PFSK-1 (cell line): Measurements from ENCODE around the gene HMCN2.
A peak's percentile ranks its signal among the peaks of the same experiment; 100 is the strongest.

Experiments
- FOXP2 ChIP-seq: optimal IDR thresholded peaks from 2 replicates; pipeline ENCODE3; 2011; ENCODE audit warnings: borderline replicate concordance, control low read depth, inconsistent platforms; ENCODE audit not compliant: insufficient read depth; ENCODE audit errors: extremely low read length, extremely low read depth
- POLR2AphosphoS5 ChIP-seq: IDR thresholded peaks from 2 replicates; pipeline ENCODE4 v1.6.1; 2012; ENCODE audit warnings: low read depth, mild to moderate bottlenecking, control low read depth, low read length, moderate library complexity
- SIN3A ChIP-seq: IDR thresholded peaks from 2 replicates; pipeline ENCODE4 v1.6.1; 2012; ENCODE audit warnings: mild to moderate bottlenecking, low read length, moderate library complexity, borderline replicate concordance; ENCODE audit not compliant: insufficient read depth
- TAF1 ChIP-seq: IDR thresholded peaks from 2 replicates; pipeline ENCODE4 v1.6.1; 2012; ENCODE audit warnings: low read length, control low read depth, borderline replicate concordance; ENCODE audit not compliant: insufficient read depth
- TF ChIP-seq, protein P1 (sequence below), 2 experiments: IDR thresholded peaks; 2 replicates each; pipeline versions ENCODE4 v1.6.1 to v1.8.0; 2011 to 2012; ENCODE audit warnings: low read depth in 2 of 2, low read length in 2 of 2, control low read depth in 1 of 2, inconsistent platforms in 1 of 2, mild to moderate bottlenecking in 1 of 2, moderate library complexity in 1 of 2; ENCODE audit not compliant: insufficient read depth in 1 of 2

The HMCN2 gene

GRCh38 chr9:130295945-130296782 is 30.6 kb downstream of the HMCN2 start:
- TF ChIP-seq TAF1: no peak
- TF ChIP-seq SIN3A: no peak

GRCh38 chr9:130296783-130297055 is 31.2 kb downstream of the HMCN2 start:
- no peak for TF ChIP-seq FOXP2
- TF ChIP-seq POLR2AphosphoS5: no peak
- no peak for TF ChIP-seq SIN3A
- TF ChIP-seq TAF1: no peak
- TF ChIP-seq, protein P1, sequence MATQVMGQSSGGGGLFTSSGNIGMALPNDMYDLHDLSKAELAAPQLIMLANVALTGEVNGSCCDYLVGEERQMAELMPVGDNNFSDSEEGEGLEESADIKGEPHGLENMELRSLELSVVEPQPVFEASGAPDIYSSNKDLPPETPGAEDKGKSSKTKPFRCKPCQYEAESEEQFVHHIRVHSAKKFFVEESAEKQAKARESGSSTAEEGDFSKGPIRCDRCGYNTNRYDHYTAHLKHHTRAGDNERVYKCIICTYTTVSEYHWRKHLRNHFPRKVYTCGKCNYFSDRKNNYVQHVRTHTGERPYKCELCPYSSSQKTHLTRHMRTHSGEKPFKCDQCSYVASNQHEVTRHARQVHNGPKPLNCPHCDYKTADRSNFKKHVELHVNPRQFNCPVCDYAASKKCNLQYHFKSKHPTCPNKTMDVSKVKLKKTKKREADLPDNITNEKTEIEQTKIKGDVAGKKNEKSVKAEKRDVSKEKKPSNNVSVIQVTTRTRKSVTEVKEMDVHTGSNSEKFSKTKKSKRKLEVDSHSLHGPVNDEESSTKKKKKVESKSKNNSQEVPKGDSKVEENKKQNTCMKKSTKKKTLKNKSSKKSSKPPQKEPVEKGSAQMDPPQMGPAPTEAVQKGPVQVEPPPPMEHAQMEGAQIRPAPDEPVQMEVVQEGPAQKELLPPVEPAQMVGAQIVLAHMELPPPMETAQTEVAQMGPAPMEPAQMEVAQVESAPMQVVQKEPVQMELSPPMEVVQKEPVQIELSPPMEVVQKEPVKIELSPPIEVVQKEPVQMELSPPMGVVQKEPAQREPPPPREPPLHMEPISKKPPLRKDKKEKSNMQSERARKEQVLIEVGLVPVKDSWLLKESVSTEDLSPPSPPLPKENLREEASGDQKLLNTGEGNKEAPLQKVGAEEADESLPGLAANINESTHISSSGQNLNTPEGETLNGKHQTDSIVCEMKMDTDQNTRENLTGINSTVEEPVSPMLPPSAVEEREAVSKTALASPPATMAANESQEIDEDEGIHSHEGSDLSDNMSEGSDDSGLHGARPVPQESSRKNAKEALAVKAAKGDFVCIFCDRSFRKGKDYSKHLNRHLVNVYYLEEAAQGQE (IDR thresholded peaks at IDR 0.05; ENCODE audit: insufficient read depth in 1 of 2, low read depth in 2 of 2, low read length in 2 of 2): no peak

DNA sequence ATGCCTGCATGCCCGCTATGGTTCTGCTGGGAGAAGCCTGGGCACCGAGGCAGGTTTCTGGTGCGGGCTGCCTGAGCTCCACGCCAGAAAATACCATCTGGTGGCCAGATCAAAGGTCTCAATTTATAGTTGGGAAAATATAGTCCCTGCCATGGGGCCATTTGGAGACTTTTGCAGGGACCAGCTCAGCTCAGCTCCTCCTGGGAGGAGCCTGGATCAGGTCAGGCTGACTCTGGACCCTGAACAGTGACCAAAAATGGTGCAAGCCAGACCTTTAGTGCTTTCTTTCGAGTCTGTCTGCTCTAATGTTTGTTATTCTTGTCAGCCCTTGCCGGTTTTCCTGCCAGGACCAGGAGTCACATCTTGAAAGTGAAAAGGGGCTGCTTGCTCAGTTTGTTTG is 31.8 kb downstream of the HMCN2 start:
- TF ChIP-seq POLR2AphosphoS5 (no peak), SIN3A (no peak), FOXP2 (no peak), TAF1 (no peak)
- TF ChIP-seq, protein P1 (IDR thresholded peaks at IDR 0.05; ENCODE audit: insufficient read depth in 1 of 2, low read depth in 2 of 2, low read length in 2 of 2): no peak

DNA sequence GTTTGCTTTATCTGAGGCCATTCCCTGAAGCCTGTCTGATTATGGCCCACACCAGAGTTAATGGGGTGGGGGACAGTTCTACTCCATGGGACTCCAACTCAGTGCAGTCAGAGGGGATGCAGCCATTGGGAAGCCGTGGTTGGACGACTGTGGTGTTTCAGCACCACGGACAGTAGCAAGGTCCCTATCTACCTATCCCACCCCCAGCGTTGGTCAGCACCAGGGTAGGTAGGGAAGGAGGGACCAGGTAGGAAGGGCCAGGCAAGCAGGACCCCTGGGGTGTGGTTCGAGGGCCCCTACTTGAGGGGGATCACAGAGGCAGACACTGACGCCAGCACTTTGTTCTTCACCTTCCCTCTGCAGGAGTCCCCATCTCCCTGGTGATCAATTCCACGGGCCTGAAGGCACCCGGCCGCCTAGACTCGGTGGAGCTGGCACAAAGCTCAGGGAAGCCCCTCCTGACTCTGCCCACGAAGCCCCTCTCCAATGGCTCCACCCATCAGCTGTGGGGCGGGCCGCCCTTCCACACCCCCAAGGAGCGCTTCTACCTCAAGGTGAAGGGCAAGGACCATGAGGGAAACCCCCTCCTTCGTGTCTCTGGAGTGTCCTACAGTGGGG is 33.2 kb downstream of the HMCN2 start:
- TF ChIP-seq SIN3A: no peak
- TF ChIP-seq, protein P1 (IDR thresholded peaks at IDR 0.05; ENCODE audit: insufficient read depth in 1 of 2, low read depth in 2 of 2, low read length in 2 of 2): peak; percentile 97

GRCh38 chr9:130299785-130300615 is 34.4 kb downstream of the HMCN2 start:
- no peak for TF ChIP-seq SIN3A
- TF ChIP-seq POLR2AphosphoS5: no peak
- no peak for TF ChIP-seq TAF1
- TF ChIP-seq FOXP2: no peak
- TF ChIP-seq, protein P1 (IDR thresholded peaks at IDR 0.05; ENCODE audit: insufficient read depth in 1 of 2, low read depth in 2 of 2, low read length in 2 of 2): no peak
